Measurements from ENCODE around the gene ZFP62. TPM values are rescaled to one million over a fixed set of nuclear protein-coding genes. Genes with fewer than 3 reads are reported as not detected.

Gene ZFP62
- total RNA-seq, 2 donors from 2014 or later = 37.3 to 44.6 TPM

GRCh38 chr5:180808461-180809000, 52.5 kb downstream of the ZFP62 start:
- H3K27me3 ChIP-seq (ENCODE audit: control insufficient read depth, insufficient read depth, low read length, poor library complexity, severe bottlenecking) = no peaks in the 10 kb centered on the region
- DNase-seq = no peak
- H3K27ac Mint-ChIP-seq = peak overlapping the region; percentile 90
- no peaks in the 10 kb centered on the region for H3K9me3 Mint-ChIP-seq
- H3K9me3 ChIP-seq (ENCODE audit: control insufficient read depth, low read length) = no peaks in the 10 kb centered on the region
- H3K9ac ChIP-seq (ENCODE audit: extremely low read depth, low read length, poor library complexity, severe bottlenecking) = peak overlapping the region; percentile 26
- no peaks in the 10 kb centered on the region for H3K36me3 ChIP-seq (ENCODE audit: control insufficient read depth, insufficient read depth, low read length)
- H3K27me3 Mint-ChIP-seq (ENCODE audit: insufficient read depth) = no peaks in the 10 kb centered on the region
- peaks cover 33% of the 10 kb centered on the region for H3K4me1 ChIP-seq (ENCODE audit: control insufficient read depth, insufficient read depth, low read length)
- peaks cover 55% of the 10 kb centered on the region for H3K4me1 Mint-ChIP-seq
- H3K27ac ChIP-seq (ENCODE audit: low read depth, low read length) = no peak overlapping the region
- 64 to 100% methylated on average over 3 to 5 of the region's 5 CpGs for WGBS, 2 experiments (ENCODE audit: insufficient coverage in 1 of 2, insufficient read length in 1 of 2)
- H3K4me3 ChIP-seq (ENCODE audit: low read length) = peak overlapping the region; percentile 93
- peak overlapping the region; percentile 75 for H3K4me3 Mint-ChIP-seq
- H3K36me3 Mint-ChIP-seq (ENCODE audit: low read depth) = peaks cover 25% of the 10 kb centered on the region
- TF ChIP-seq CTCF (conservative IDR thresholded peaks at IDR 0.05) = no peak

- Histone ChIP-seq H3K4me1 (ENCODE audit: control insufficient read depth, insufficient read depth, low read length) (peaks cover 35% of the 10 kb centered on the region), H3K9ac (ENCODE audit: extremely low read depth, low read length, poor library complexity, severe bottlenecking) (peak overlapping the region; percentile 26), H3K4me3 (ENCODE audit: low read length) (peak overlapping the region; percentile 93), H3K27me3 (ENCODE audit: control insufficient read depth, insufficient read depth, low read length, poor library complexity, severe bottlenecking) (no peaks in the 10 kb centered on the region), H3K27ac (ENCODE audit: low read depth, low read length) (no peak overlapping the region), H3K9me3 (ENCODE audit: control insufficient read depth, low read length) (no peaks in the 10 kb centered on the region), H3K36me3 (ENCODE audit: control insufficient read depth, insufficient read depth, low read length) (no peaks in the 10 kb centered on the region)
- no peak for TF ChIP-seq CTCF (conservative IDR thresholded peaks at IDR 0.05)
- peak overlapping the region; percentile 75 for H3K4me3 Mint-ChIP-seq
- H3K9me3 Mint-ChIP-seq = no peaks in the 10 kb centered on the region
- no peaks in the 10 kb centered on the region for H3K27me3 Mint-ChIP-seq (ENCODE audit: insufficient read depth)
- 91 to 95% methylated on average over 5 to 6 of the region's 6 CpGs for WGBS, 2 experiments (ENCODE audit: insufficient coverage in 1 of 2, insufficient read length in 1 of 2)
- peaks cover 58% of the 10 kb centered on the region for H3K4me1 Mint-ChIP-seq
- peak; percentile 13 for DNase-seq
- H3K27ac Mint-ChIP-seq = peak overlapping the region; percentile 90
- peaks cover 25% of the 10 kb centered on the region for H3K36me3 Mint-ChIP-seq (ENCODE audit: low read depth)
Measured at GRCh38 chr5:180807654-180808414, 53.2 kb downstream of the ZFP62 start.

GRCh38 chr5:180807046-180807445, 54.0 kb downstream of the ZFP62 start:
- H3K36me3 Mint-ChIP-seq (ENCODE audit: low read depth) = peaks cover 25% of the 10 kb centered on the region
- Histone ChIP-seq H3K9me3 (ENCODE audit: control insufficient read depth, low read length) (no peaks in the 10 kb centered on the region), H3K27me3 (ENCODE audit: control insufficient read depth, insufficient read depth, low read length, poor library complexity, severe bottlenecking) (no peaks in the 10 kb centered on the region), H3K4me1 (ENCODE audit: control insufficient read depth, insufficient read depth, low read length) (peaks cover 35% of the 10 kb centered on the region), H3K9ac (ENCODE audit: extremely low read depth, low read length, poor library complexity, severe bottlenecking) (no peak overlapping the region), H3K27ac (ENCODE audit: low read depth, low read length) (no peak overlapping the region), H3K4me3 (ENCODE audit: low read length) (peak overlapping the region; percentile 93), H3K36me3 (ENCODE audit: control insufficient read depth, insufficient read depth, low read length) (no peaks in the 10 kb centered on the region)
- H3K4me1 Mint-ChIP-seq = peaks cover 58% of the 10 kb centered on the region
- H3K27ac Mint-ChIP-seq = peak overlapping the region; percentile 52
- no peaks in the 10 kb centered on the region for H3K9me3 Mint-ChIP-seq
- peak overlapping the region; percentile 75 for H3K4me3 Mint-ChIP-seq
- no peak for TF ChIP-seq CTCF (conservative IDR thresholded peaks at IDR 0.05)
- H3K27me3 Mint-ChIP-seq (ENCODE audit: insufficient read depth) = no peaks in the 10 kb centered on the region
- 80% methylated on average over 1 of the region's 1 CpG; no CpG with 5 or more reads in 1 of the 2 experiments for WGBS, 2 experiments (ENCODE audit: insufficient coverage in 1 of 2, insufficient read length in 1 of 2)
- DNase-seq = peak; percentile 30

All from endodermal cell (in vitro differentiated cells).